ENCODE measurements around the gene MKRN2. TPM values are rescaled to one million over a fixed set of nuclear protein-coding genes. Genes with fewer than 3 reads are reported as not detected.

Gene MKRN2
- total and polyA plus RNA-seq, 2 of the 8 experiments (the other 6 are each of a cell fraction or from before 2014, with no cell fraction given) = 15.3 to 17.6 TPM

GRCh38 chr3:12591997-12592715 lies 35.3 kb downstream of the MKRN2 start (continued):
- TF ChIP-seq CHD7 (IDR thresholded peaks at IDR 0.05; ENCODE audit: insufficient replicate concordance, low read length) = no peak
- no peak for TF ChIP-seq ASH2L (IDR thresholded peaks at IDR 0.05; ENCODE audit: low read length)
- no peak for TF ChIP-seq GTF2F1 (IDR thresholded peaks at IDR 0.05; ENCODE audit: borderline replicate concordance, low read depth, low read length)
- no peak for TF ChIP-seq RAD21 (IDR thresholded peaks at IDR 0.05 in 1 of 2, conservative IDR thresholded peaks at IDR 0.05 in 1 of 2; ENCODE audit: low read depth in 2 of 2, low read length in 2 of 2)
- no peak for TF ChIP-seq RBBP5 (IDR thresholded peaks at IDR 0.05; ENCODE audit: borderline replicate concordance, low read depth, low read length)
